ENCODE results near the gene PLEK. TPM values are rescaled to one million over a fixed set of nuclear protein-coding genes. Genes with fewer than 3 reads are reported as not detected.

Gene PLEK
- polyA plus RNA-seq, 3 donors: 351 to 708 (median 403) TPM

GRCh38 chr2:68415521-68415920 lies 50.4 kb downstream of the PLEK start:
- H3K4me1 Mint-ChIP-seq: peaks cover 58% of the 10 kb centered on the region
- H3K9me3 Mint-ChIP-seq: peaks cover 0 to 3% (median 0%) of the 10 kb centered on the region in 7 donors
- no peaks in the 10 kb centered on the region for H3K79me2 ChIP-seq (ENCODE audit: insufficient read depth, low read length)
- H3K27me3 ChIP-seq (ENCODE audit: control insufficient read depth in 2 of 2, insufficient read depth in 2 of 2, low read length in 2 of 2): no peaks in the 10 kb centered on the region
- H3K27ac ChIP-seq (ENCODE audit: low read depth in 1 of 2, low read length in 2 of 2): no peak overlapping the region
- H4K20me1 ChIP-seq (ENCODE audit: insufficient read depth, low read length): no peaks in the 10 kb centered on the region
- peaks cover 42 to 45% of the 10 kb centered on the region in 2 donors for H3K4me1 ChIP-seq (ENCODE audit: control insufficient read depth in 1 of 2, insufficient read depth in 2 of 2, low read length in 2 of 2)
- no peak overlapping the region for H3K4me3 Mint-ChIP-seq
- no peaks in the 10 kb centered on the region for H3K36me3 ChIP-seq (replicated peaks in 1 of 2; ENCODE audit: control insufficient read depth in 1 of 2, insufficient read depth in 2 of 2, low read length in 2 of 2)
- intact Hi-C loops (cut with micrococcal nuclease): no loop called here
- H3K36me3 Mint-ChIP-seq: no peaks in the 10 kb centered on the region
- H3K9me3 ChIP-seq (replicated peaks in 1 of 2; ENCODE audit: control insufficient read depth in 1 of 2, insufficient read depth in 1 of 2, low read length in 2 of 2): no peaks in the 10 kb centered on the region
- TF ChIP-seq, protein P1, sequence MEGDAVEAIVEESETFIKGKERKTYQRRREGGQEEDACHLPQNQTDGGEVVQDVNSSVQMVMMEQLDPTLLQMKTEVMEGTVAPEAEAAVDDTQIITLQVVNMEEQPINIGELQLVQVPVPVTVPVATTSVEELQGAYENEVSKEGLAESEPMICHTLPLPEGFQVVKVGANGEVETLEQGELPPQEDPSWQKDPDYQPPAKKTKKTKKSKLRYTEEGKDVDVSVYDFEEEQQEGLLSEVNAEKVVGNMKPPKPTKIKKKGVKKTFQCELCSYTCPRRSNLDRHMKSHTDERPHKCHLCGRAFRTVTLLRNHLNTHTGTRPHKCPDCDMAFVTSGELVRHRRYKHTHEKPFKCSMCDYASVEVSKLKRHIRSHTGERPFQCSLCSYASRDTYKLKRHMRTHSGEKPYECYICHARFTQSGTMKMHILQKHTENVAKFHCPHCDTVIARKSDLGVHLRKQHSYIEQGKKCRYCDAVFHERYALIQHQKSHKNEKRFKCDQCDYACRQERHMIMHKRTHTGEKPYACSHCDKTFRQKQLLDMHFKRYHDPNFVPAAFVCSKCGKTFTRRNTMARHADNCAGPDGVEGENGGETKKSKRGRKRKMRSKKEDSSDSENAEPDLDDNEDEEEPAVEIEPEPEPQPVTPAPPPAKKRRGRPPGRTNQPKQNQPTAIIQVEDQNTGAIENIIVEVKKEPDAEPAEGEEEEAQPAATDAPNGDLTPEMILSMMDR (IDR thresholded peaks at IDR 0.05): no peak
- no peak overlapping the region for H2AFZ ChIP-seq (ENCODE audit: insufficient read depth, low read depth, low read length, poor library complexity, severe bottlenecking)
- no peak for DNase-seq
- peaks cover 0 to 2% (median 0%) of the 10 kb centered on the region in 3 donors for H3K27me3 Mint-ChIP-seq (ENCODE audit: low read depth in 3 of 3)
- H3K4me3 ChIP-seq (replicated peaks in 1 of 3; ENCODE audit: low read depth in 2 of 3, low read length in 3 of 3): no peak overlapping the region
- no peak overlapping the region for H3K4me2 ChIP-seq (replicated peaks; ENCODE audit: extremely low read depth, low read length, poor library complexity, severe bottlenecking)
- no peak overlapping the region for H3K27ac Mint-ChIP-seq
- H3K9ac ChIP-seq (ENCODE audit: insufficient read depth, low read length, poor library complexity, severe bottlenecking): no peak overlapping the region

GRCh38 chr2:68416081-68416675 lies 51.1 kb downstream of the PLEK start:
- no peaks in the 10 kb centered on the region for H3K36me3 ChIP-seq (replicated peaks in 1 of 2; ENCODE audit: control insufficient read depth in 1 of 2, insufficient read depth in 2 of 2, low read length in 2 of 2)
- H3K27ac ChIP-seq (ENCODE audit: low read depth in 1 of 2, low read length in 2 of 2): no peak overlapping the region
- TF ChIP-seq, protein P1 (IDR thresholded peaks at IDR 0.05): no peak
- intact Hi-C loops (cut with micrococcal nuclease): no loop called here
- no peak overlapping the region for H3K4me2 ChIP-seq (replicated peaks; ENCODE audit: extremely low read depth, low read length, poor library complexity, severe bottlenecking)
- H3K27ac Mint-ChIP-seq: no peak overlapping the region
- no peak overlapping the region for H2AFZ ChIP-seq (ENCODE audit: insufficient read depth, low read depth, low read length, poor library complexity, severe bottlenecking)
- no peaks in the 10 kb centered on the region for H4K20me1 ChIP-seq (ENCODE audit: insufficient read depth, low read length)
- no peak overlapping the region for H3K4me3 ChIP-seq (replicated peaks in 1 of 3; ENCODE audit: low read depth in 2 of 3, low read length in 3 of 3)
- WGBS (ENCODE audit: insufficient coverage): 96% methylated on average over 5 of the region's 9 CpGs
- peaks cover 42 to 44% of the 10 kb centered on the region in 2 donors for H3K4me1 ChIP-seq (ENCODE audit: control insufficient read depth in 1 of 2, insufficient read depth in 2 of 2, low read length in 2 of 2)
- no peaks in the 10 kb centered on the region for H3K36me3 Mint-ChIP-seq
- no peaks in the 10 kb centered on the region for H3K9me3 ChIP-seq (replicated peaks in 1 of 2; ENCODE audit: control insufficient read depth in 1 of 2, insufficient read depth in 1 of 2, low read length in 2 of 2)
- no peak overlapping the region for H3K4me3 Mint-ChIP-seq
- H3K79me2 ChIP-seq (ENCODE audit: insufficient read depth, low read length): no peaks in the 10 kb centered on the region
- peaks cover 0 to 2% (median 0%) of the 10 kb centered on the region in 3 donors for H3K27me3 Mint-ChIP-seq (ENCODE audit: low read depth in 3 of 3)
- H3K9ac ChIP-seq (ENCODE audit: insufficient read depth, low read length, poor library complexity, severe bottlenecking): no peak overlapping the region
- peaks cover 0 to 3% (median 0%) of the 10 kb centered on the region in 7 donors for H3K9me3 Mint-ChIP-seq
- DNase-seq: no peak
- H3K27me3 ChIP-seq (ENCODE audit: control insufficient read depth in 2 of 2, insufficient read depth in 2 of 2, low read length in 2 of 2): no peaks in the 10 kb centered on the region
- peaks cover 59% of the 10 kb centered on the region for H3K4me1 Mint-ChIP-seq

All from CD14-positive monocyte (primary cell).